ENCODE data around the gene NPAS3.

- no peak for TF ChIP-seq CTCF (IDR thresholded peaks at IDR 0.05)
- TF ChIP-seq POLR2A (IDR thresholded peaks at IDR 0.05) = no peak
These were observed 300.8 kb downstream of the NPAS3 start for GRCh38 chr14:33239465-33239864.

Measured in uterus (tissue), 2 donors.